Peyer's patch (tissue), 4 donors: Measurements from ENCODE around the gene PDCD4. TPM values are rescaled to one million over a fixed set of nuclear protein-coding genes. Genes with fewer than 3 reads are reported as not detected.

ENCODE experiments used
- DNase-seq, 3 donors: peaks; one replicate each; pipeline ENCODE4 v3.0.0-alpha.2; 2017 to 2019
- H3K27ac ChIP-seq, 4 donors: fragments of 200-600 bp; sonication (generic); one replicate each; pipeline ENCODE4 v1.5.1; 2016 to 2019
- H3K27me3 ChIP-seq, 2 donors: fragments of 200-600 bp; sonication (generic); one replicate each; pipeline ENCODE4 v1.5.1; 2019
- H3K36me3 ChIP-seq, 3 donors: fragments of 200-600 bp; sonication (generic); one replicate each; pipeline ENCODE4 v1.5.1; 2016 to 2019
- H3K4me1 ChIP-seq, 4 donors: fragments of 200-600 bp; sonication (generic); one replicate each; pipeline ENCODE4 v1.5.1; 2016 to 2019
- H3K4me3 ChIP-seq, 4 donors: fragments of 200-600 bp; sonication (generic); 1 replicate in 3 of 4; 2 replicates in 1 of 4; pipeline ENCODE4 v1.5.1; 2016 to 2019; ENCODE audit warnings: mild to moderate bottlenecking in 1 of 4
- H3K9me3 ChIP-seq, 4 donors: fragments of 200-600 bp; sonication (generic); one replicate each; pipeline ENCODE4 v1.5.1; 2016 to 2019; ENCODE audit warnings: mild to moderate bottlenecking in 1 of 4
- POLR2A ChIP-seq, 2 donors: fragments of 450-650 bp; IDR thresholded peaks; one replicate each; pipeline ENCODE4 v1.5.1; 2017; ENCODE audit warnings: antibody characterized with exemption in 2 of 2, mild to moderate bottlenecking in 2 of 2, moderate library complexity in 2 of 2
- total RNA-seq, 4 donors: library from RNA; depleted of rRNA; stranded (reverse); fragments of >200 nt; gene quantifications; one replicate each; pipeline ENCODE4 v1.1.0, GENCODE V29; 2016
- TF ChIP-seq, protein P1 (sequence below), 6 experiments: fragments of 450-650 bp in 4 of 6; fragments of 200-600 bp in 2 of 6; sonication (generic) in 1 of 6; IDR thresholded peaks; one replicate each; pipeline ENCODE4 v1.5.1; 2017 to 2019; ENCODE audit warnings: antibody characterized with exemption in 6 of 6, mild to moderate bottlenecking in 3 of 6, moderate library complexity in 1 of 6

The PDCD4 gene
- total RNA-seq, 4 donors from 2014 or later: 301 to 538 (median 330) TPM

DNA sequence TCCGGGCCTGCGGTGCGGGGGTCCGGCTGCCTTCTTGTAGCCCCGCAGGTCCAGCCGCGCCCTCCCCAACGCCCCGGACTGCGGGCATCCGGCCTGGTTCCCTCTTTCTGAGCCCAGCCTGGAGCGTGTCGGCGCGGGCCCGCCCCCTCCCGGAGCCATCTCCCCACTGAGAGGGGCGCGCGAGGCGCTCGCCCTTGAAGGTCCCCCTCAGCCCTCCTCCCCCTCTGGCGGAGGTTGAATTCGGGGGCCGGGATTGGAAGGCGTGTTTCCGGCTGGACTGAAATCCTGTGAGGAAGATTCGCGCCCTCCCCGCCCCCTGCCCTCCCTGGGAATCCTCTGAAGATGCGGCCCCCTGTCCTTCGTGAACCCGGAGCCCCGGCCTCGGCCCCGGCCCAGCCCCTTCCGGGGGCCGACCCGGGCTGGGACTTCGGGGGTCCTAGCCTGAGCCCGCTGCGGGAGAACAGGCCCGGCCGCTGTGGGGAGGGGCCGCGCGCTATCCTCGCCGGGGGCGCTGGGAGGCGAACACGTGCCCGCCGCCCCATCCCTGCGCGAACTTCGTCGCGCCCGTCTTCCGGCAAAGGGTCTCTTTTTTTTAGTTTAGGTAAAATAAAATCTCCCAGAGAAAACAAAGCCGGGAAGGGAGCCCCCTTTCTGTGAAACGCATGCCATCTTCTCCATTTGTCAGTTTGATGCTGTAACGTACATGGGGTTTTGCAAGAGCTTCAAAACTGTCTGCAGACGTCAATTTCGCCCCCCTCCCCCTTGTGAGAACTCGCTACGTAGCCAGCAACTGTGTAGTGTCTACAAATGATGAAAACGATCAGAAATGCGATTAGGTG is 636 bp downstream of the PDCD4 start:
- Histone ChIP-seq H3K9me3 (no peaks in the 10 kb centered on the region), H3K27me3 (no peaks in the 10 kb centered on the region), H3K4me3 (peak overlapping the region; percentile 74 to 98 (median 82)), H3K36me3 (peaks cover 0 to 17% (median 0%) of the 10 kb centered on the region in 3 donors), H3K27ac (peak overlapping the region; percentile 96 to 99 (median 98)), H3K4me1 (peaks cover 0 to 28% (median 23%) of the 10 kb centered on the region in 4 donors)
- no peak for TF ChIP-seq POLR2A (IDR thresholded peaks at IDR 0.05)
- TF ChIP-seq, protein P1, sequence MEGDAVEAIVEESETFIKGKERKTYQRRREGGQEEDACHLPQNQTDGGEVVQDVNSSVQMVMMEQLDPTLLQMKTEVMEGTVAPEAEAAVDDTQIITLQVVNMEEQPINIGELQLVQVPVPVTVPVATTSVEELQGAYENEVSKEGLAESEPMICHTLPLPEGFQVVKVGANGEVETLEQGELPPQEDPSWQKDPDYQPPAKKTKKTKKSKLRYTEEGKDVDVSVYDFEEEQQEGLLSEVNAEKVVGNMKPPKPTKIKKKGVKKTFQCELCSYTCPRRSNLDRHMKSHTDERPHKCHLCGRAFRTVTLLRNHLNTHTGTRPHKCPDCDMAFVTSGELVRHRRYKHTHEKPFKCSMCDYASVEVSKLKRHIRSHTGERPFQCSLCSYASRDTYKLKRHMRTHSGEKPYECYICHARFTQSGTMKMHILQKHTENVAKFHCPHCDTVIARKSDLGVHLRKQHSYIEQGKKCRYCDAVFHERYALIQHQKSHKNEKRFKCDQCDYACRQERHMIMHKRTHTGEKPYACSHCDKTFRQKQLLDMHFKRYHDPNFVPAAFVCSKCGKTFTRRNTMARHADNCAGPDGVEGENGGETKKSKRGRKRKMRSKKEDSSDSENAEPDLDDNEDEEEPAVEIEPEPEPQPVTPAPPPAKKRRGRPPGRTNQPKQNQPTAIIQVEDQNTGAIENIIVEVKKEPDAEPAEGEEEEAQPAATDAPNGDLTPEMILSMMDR (IDR thresholded peaks at IDR 0.05): peak in 2 of 6 experiments; percentile 3 to 11
- peak; percentile 76 to 86 (median 82) for DNase-seq

DNA sequence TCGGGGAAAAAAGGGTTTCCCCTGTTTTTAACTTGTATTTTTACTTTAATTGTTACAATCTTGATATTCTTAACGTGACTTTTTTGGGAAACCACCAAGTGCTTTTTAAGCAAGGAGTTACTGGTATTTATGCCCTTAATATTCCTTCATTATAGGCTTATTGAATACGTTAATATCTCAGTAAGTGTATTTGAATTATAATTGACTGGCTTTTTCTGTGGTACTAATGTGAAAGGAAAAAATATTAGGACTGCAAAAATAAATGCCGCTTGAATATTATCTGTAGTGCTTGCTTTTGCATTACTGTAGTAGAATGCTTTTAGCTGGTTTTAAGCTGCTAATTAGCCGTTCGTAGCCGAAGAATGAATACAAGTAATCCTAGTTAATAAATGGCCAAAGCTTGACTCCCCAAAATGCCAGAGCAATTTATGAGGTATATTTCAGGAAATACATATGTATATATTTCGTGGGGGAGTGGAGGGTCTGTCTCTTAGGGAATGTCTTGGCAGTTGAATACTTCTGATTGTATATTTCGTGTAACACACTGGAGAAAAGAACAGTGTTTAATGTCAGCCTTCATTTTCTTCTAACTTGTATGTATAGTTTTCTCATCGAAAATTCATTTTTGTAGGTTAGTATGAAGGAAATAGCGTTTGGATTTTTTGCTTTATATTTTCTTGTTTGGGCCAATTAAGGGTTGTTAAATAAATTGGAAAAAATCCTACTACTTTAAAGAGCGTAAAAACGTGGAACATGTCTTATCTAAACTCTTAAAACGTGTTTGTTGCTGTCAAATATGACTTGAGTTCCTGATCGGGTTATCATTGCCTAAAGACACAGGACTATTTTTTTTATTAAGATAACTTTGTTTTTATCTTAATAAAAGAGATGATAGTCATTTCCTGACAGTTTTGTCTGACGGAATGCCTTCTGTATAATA is 1.5 kb downstream of the PDCD4 start:
- Histone ChIP-seq H3K36me3 (peaks cover 0 to 24% (median 0%) of the 10 kb centered on the region in 3 donors), H3K4me1 (peaks cover 0 to 24% (median 16%) of the 10 kb centered on the region in 4 donors), H3K4me3 (peak overlapping the region; percentile 74 to 98 (median 82)), H3K27me3 (no peaks in the 10 kb centered on the region), H3K27ac (peak overlapping the region; percentile 96 to 99 (median 98)), H3K9me3 (no peaks in the 10 kb centered on the region)
- DNase-seq: no peak
- TF ChIP-seq, protein P1 (IDR thresholded peaks at IDR 0.05): no peak
- TF ChIP-seq POLR2A (IDR thresholded peaks at IDR 0.05): peak; percentile 14 to 34

GRCh38 chr10:110873951-110874350 is 2.2 kb downstream of the PDCD4 start:
- Histone ChIP-seq H3K27me3 (no peaks in the 10 kb centered on the region), H3K9me3 (no peaks in the 10 kb centered on the region), H3K4me3 (peak overlapping the region; percentile 74 to 98 (median 82)), H3K36me3 (peaks cover 0 to 31% (median 0%) of the 10 kb centered on the region in 3 donors), H3K4me1 (peaks cover 0 to 19% (median 13%) of the 10 kb centered on the region in 4 donors), H3K27ac (peak overlapping the region; percentile 8 to 99 (median 78))
- DNase-seq: no peak
- TF ChIP-seq POLR2A (IDR thresholded peaks at IDR 0.05): no peak
- TF ChIP-seq, protein P1 (IDR thresholded peaks at IDR 0.05): no peak

DNA sequence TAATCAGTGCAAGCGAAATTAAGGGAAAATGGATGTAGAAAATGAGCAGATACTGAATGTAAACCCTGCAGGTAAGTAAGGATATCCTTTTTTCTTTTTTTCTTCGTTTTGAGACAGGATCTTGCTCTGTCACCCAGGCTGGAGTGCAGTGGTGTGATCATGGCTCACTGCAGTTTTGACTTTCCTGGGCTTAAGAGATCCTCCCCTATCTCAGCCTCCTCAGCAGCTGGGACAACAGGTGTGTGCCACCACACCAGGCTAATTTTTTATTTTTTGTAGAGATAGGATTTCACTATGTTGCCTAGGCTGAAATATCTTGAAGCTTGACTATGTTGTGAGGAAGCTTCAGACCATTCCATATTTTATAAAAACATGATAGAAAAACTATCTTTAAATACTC is 4.3 kb downstream of the PDCD4 start:
- Histone ChIP-seq H3K36me3 (peaks cover 0 to 45% (median 0%) of the 10 kb centered on the region in 3 donors), H3K27me3 (no peaks in the 10 kb centered on the region), H3K9me3 (no peaks in the 10 kb centered on the region), H3K4me3 (peak overlapping the region in 2 of 4 donors; percentile 19 to 83), H3K27ac (no peak overlapping the region), H3K4me1 (peaks cover 0 to 26% (median 3%) of the 10 kb centered on the region in 4 donors)
- DNase-seq: no peak
- TF ChIP-seq, protein P1 (IDR thresholded peaks at IDR 0.05): no peak
- no peak for TF ChIP-seq POLR2A (IDR thresholded peaks at IDR 0.05)

DNA sequence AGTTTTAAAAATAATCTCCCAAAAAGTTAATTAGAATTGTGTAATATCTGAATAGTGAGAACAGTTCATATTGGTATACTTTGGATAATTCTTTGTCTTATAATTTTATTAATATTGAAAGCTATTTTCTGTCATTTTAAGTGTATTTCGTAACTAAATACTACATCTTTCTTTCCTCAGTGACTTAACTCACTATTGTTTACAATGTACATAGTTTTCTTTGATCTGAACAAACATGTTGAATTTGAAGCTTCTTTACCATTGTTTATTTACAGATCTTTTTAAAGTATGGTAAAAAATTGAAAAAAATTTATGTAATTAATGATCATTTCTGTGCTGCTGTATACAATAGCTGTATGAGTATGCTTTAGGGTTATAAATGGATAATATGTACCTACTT is 5.1 kb downstream of the PDCD4 start:
- Histone ChIP-seq H3K27ac (no peak overlapping the region), H3K27me3 (no peaks in the 10 kb centered on the region), H3K4me3 (peak overlapping the region in 2 of 4 donors; percentile 12 to 83), H3K4me1 (peaks cover 0 to 28% (median 2%) of the 10 kb centered on the region in 4 donors), H3K36me3 (peaks cover 0 to 53% (median 0%) of the 10 kb centered on the region in 3 donors), H3K9me3 (no peaks in the 10 kb centered on the region)
- no peak for DNase-seq
- no peak for TF ChIP-seq POLR2A (IDR thresholded peaks at IDR 0.05)
- TF ChIP-seq, protein P1 (IDR thresholded peaks at IDR 0.05): no peak
